ENCODE measurements around the gene CNN2. TPM values are rescaled to one million over a fixed set of nuclear protein-coding genes. Genes with fewer than 3 reads are reported as not detected.

CNN2 gene
- polyA plus RNA-seq, 1 donor from 2014 or later: 42.8 TPM

- H2AFZ ChIP-seq (ENCODE audit: low read depth, low read length): no peak overlapping the region
- no peak for TF ChIP-seq TAF1 (IDR thresholded peaks at IDR 0.05; ENCODE audit: low read depth)
- TF ChIP-seq EZH2 (IDR thresholded peaks at IDR 0.05; ENCODE audit: borderline replicate concordance, insufficient read depth, low read length, poor library complexity, severe bottlenecking): no peak
- TF ChIP-seq POLR2AphosphoS5 (IDR thresholded peaks at IDR 0.05): no peak
- TF ChIP-seq CTCF (IDR thresholded peaks at IDR 0.05; ENCODE audit: poor library complexity, severe bottlenecking): no peak
- no peak for TF ChIP-seq REST (IDR thresholded peaks at IDR 0.05; ENCODE audit: borderline replicate concordance)
- H3K79me2 ChIP-seq (replicated peaks; ENCODE audit: insufficient read depth, low read length): no peaks in the 10 kb centered on the region
- no peaks in the 10 kb centered on the region for H3K27me3 ChIP-seq (ENCODE audit: insufficient read depth, low read depth, low read length)
- H3K4me3 ChIP-seq (ENCODE audit: low read length): no peak overlapping the region
- H3K9me3 ChIP-seq (ENCODE audit: low read length): peaks cover 28% of the 10 kb centered on the region
- no peak overlapping the region for H3K27ac ChIP-seq (ENCODE audit: low read length)
- H3F3A ChIP-seq (ENCODE audit: insufficient read depth, low read length, poor library complexity, severe bottlenecking): no peaks in the 10 kb centered on the region
- H3K9me2 ChIP-seq (ENCODE audit: insufficient read depth, low read length): no peaks in the 10 kb centered on the region
- H3K4me2 ChIP-seq (ENCODE audit: low read length): no peak overlapping the region
- peaks cover 12% of the 10 kb centered on the region for H3K36me3 ChIP-seq (ENCODE audit: insufficient read depth, low read length)
- H3K9ac ChIP-seq (ENCODE audit: low read length): no peak overlapping the region
- no peaks in the 10 kb centered on the region for H4K20me1 ChIP-seq (ENCODE audit: insufficient read depth)
These were observed 28.6 kb downstream of the CNN2 start for GRCh38 chr19:1055028-1055425.

GRCh38 chr19:1055886-1056620, 29.6 kb downstream of the CNN2 start:
- H3K79me2 ChIP-seq (replicated peaks; ENCODE audit: insufficient read depth, low read length): no peaks in the 10 kb centered on the region
- H3K4me2 ChIP-seq (ENCODE audit: low read length): no peak overlapping the region
- H3K9ac ChIP-seq (ENCODE audit: low read length): no peak overlapping the region
- no peak overlapping the region for H3K27ac ChIP-seq (ENCODE audit: low read length)
- no peak overlapping the region for H3K4me3 ChIP-seq (ENCODE audit: low read length)
- TF ChIP-seq EZH2 (IDR thresholded peaks at IDR 0.05; ENCODE audit: borderline replicate concordance, insufficient read depth, low read length, poor library complexity, severe bottlenecking) (no peak), RAD21 (conservative IDR thresholded peaks at IDR 0.05) (no peak), REST (IDR thresholded peaks at IDR 0.05; ENCODE audit: borderline replicate concordance) (no peak), POLR2AphosphoS5 (IDR thresholded peaks at IDR 0.05) (no peak), EP300 (conservative IDR thresholded peaks at IDR 0.05; ENCODE audit: poor library complexity, severe bottlenecking) (no peak), CTCF (IDR thresholded peaks at IDR 0.05; ENCODE audit: poor library complexity, severe bottlenecking) (no peak), MXI1 (conservative IDR thresholded peaks at IDR 0.05; ENCODE audit: poor library complexity, severe bottlenecking) (no peak), TAF1 (IDR thresholded peaks at IDR 0.05; ENCODE audit: low read depth) (no peak), SMC3 (conservative IDR thresholded peaks at IDR 0.05; ENCODE audit: poor library complexity) (no peak)
- no peaks in the 10 kb centered on the region for H3K27me3 ChIP-seq (ENCODE audit: insufficient read depth, low read depth, low read length)
- H3F3A ChIP-seq (ENCODE audit: insufficient read depth, low read length, poor library complexity, severe bottlenecking): no peaks in the 10 kb centered on the region
- H4K20me1 ChIP-seq (ENCODE audit: insufficient read depth): no peaks in the 10 kb centered on the region
- H3K36me3 ChIP-seq (ENCODE audit: insufficient read depth, low read length): peaks cover 12% of the 10 kb centered on the region
- peaks cover 28% of the 10 kb centered on the region for H3K9me3 ChIP-seq (ENCODE audit: low read length)
- H3K9me2 ChIP-seq (ENCODE audit: insufficient read depth, low read length): no peaks in the 10 kb centered on the region
- H2AFZ ChIP-seq (ENCODE audit: low read depth, low read length): no peak overlapping the region

All from neural cell (in vitro differentiated cells).